ENCODE results near the gene PDZD8. TPM values are rescaled to one million over a fixed set of nuclear protein-coding genes. Genes with fewer than 3 reads are reported as not detected.

PDZD8 gene
- total and polyA plus RNA-seq, 9 donors: 9.0 to 19.4 (median 14.7) TPM

- DNase-seq: no peak
- 89% methylated on average over 4 of the region's 5 CpGs for WGBS (ENCODE audit: insufficient coverage)
- Histone ChIP-seq H3K27ac (ENCODE audit: low read length) (no peak overlapping the region), H3K4me3 (ENCODE audit: low read length) (no peak overlapping the region), H3K27me3 (ENCODE audit: control insufficient read depth, insufficient read depth, low read length) (no peaks in the 10 kb centered on the region), H3K36me3 (ENCODE audit: control insufficient read depth, insufficient read depth, low read length) (no peaks in the 10 kb centered on the region), H3K4me1 (ENCODE audit: control insufficient read depth, insufficient read depth, low read length) (no peaks in the 10 kb centered on the region), H3K9me3 (replicated peaks; ENCODE audit: control insufficient read depth, low read depth, low read length) (no peaks in the 10 kb centered on the region)
Measured at GRCh38 chr10:117274509-117274908, 100.7 kb downstream of the PDZD8 start.

DNA sequence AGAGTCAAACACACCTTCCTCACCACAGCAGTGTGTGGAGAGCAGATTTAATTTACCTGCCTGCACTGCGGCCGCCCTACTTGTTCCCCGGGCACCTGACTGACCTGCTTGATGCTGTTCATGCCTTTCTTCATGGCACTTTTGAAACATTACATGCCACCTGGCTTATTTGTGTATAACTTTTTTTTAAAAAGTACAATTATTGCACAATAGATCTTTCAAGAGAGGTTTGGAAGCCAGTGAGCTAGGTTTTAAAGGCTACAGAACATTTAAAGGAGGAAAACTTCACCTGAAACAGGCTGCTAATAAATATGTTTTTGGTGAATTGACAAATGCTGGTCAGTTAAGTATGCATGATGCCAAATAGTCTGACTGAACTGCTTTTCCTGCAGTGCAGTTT is 101.3 kb downstream of the PDZD8 start:
- Histone ChIP-seq H3K27me3 (ENCODE audit: control insufficient read depth, insufficient read depth, low read length) (no peaks in the 10 kb centered on the region), H3K4me3 (ENCODE audit: low read length) (no peak overlapping the region), H3K9me3 (replicated peaks; ENCODE audit: control insufficient read depth, low read depth, low read length) (no peaks in the 10 kb centered on the region), H3K4me1 (ENCODE audit: control insufficient read depth, insufficient read depth, low read length) (no peaks in the 10 kb centered on the region), H3K36me3 (ENCODE audit: control insufficient read depth, insufficient read depth, low read length) (no peaks in the 10 kb centered on the region), H3K27ac (ENCODE audit: low read length) (no peak overlapping the region)
- no CpG with 5 or more reads among the region's 3 CpGs for WGBS (ENCODE audit: insufficient coverage)
- no peak for DNase-seq

GRCh38 chr10:117272195-117273076 is 102.8 kb downstream of the PDZD8 start:
- Histone ChIP-seq H3K27me3 (ENCODE audit: control insufficient read depth, insufficient read depth, low read length) (no peaks in the 10 kb centered on the region), H3K27ac (ENCODE audit: low read length) (no peak overlapping the region), H3K4me1 (ENCODE audit: control insufficient read depth, insufficient read depth, low read length) (no peaks in the 10 kb centered on the region), H3K9me3 (replicated peaks; ENCODE audit: control insufficient read depth, low read depth, low read length) (no peaks in the 10 kb centered on the region), H3K4me3 (ENCODE audit: low read length) (no peak overlapping the region), H3K36me3 (ENCODE audit: control insufficient read depth, insufficient read depth, low read length) (no peaks in the 10 kb centered on the region)
- 64% methylated on average over 4 of the region's 13 CpGs for WGBS (ENCODE audit: insufficient coverage)
- DNase-seq: no peak

DNA sequence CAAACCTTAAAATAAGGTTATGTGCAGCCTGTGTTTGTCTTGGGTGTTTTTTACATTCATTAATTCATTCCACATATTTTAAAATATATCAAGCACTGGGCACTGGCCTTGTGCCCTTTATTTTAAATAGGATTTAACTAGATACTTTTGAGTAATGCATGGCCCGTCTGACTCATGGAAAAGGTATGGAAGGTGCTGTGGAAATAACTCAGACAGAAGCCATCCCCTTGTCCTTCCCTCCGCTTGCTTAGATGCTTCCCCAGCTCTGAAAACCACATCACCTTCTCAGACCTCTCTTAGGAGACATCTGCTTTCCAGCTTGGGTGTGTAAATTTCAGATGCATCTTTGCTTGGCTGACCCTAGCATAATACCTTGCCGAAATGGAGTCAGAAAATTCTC is 103.8 kb downstream of the PDZD8 start:
- Histone ChIP-seq H3K4me3 (ENCODE audit: low read length) (no peak overlapping the region), H3K36me3 (ENCODE audit: control insufficient read depth, insufficient read depth, low read length) (no peaks in the 10 kb centered on the region), H3K9me3 (replicated peaks; ENCODE audit: control insufficient read depth, low read depth, low read length) (no peaks in the 10 kb centered on the region), H3K27me3 (ENCODE audit: control insufficient read depth, insufficient read depth, low read length) (no peaks in the 10 kb centered on the region), H3K27ac (ENCODE audit: low read length) (no peak overlapping the region), H3K4me1 (ENCODE audit: control insufficient read depth, insufficient read depth, low read length) (no peaks in the 10 kb centered on the region)
- no peak for DNase-seq
- no CpG with 5 or more reads among the region's 3 CpGs for WGBS (ENCODE audit: insufficient coverage)

DNA sequence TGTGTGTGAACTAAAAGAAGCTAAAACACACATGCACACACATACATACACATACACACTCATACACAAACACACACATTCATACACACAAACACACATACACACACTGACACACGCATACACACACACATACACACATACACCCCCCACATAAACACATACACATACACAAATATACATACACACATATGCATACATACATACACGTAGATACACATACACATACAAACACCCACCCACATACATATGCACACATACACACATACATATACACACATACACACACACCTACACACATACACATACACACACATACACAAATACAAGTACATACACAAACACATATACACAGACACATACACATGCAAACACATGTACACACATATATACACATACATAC is 106.3 kb downstream of the PDZD8 start:
- H3K27ac ChIP-seq (ENCODE audit: low read length): no peak overlapping the region
- no peaks in the 10 kb centered on the region for H3K27me3 ChIP-seq (ENCODE audit: control insufficient read depth, insufficient read depth, low read length)
- WGBS (ENCODE audit: insufficient coverage): 100% methylated on average over 2 of the region's 2 CpGs
- no peaks in the 10 kb centered on the region for H3K9me3 ChIP-seq (replicated peaks; ENCODE audit: control insufficient read depth, low read depth, low read length)
- no peaks in the 10 kb centered on the region for H3K36me3 ChIP-seq (ENCODE audit: control insufficient read depth, insufficient read depth, low read length)
- H3K4me1 ChIP-seq (ENCODE audit: control insufficient read depth, insufficient read depth, low read length): no peaks in the 10 kb centered on the region
- DNase-seq: no peak
- no peak overlapping the region for H3K4me3 ChIP-seq (ENCODE audit: low read length)

DNA sequence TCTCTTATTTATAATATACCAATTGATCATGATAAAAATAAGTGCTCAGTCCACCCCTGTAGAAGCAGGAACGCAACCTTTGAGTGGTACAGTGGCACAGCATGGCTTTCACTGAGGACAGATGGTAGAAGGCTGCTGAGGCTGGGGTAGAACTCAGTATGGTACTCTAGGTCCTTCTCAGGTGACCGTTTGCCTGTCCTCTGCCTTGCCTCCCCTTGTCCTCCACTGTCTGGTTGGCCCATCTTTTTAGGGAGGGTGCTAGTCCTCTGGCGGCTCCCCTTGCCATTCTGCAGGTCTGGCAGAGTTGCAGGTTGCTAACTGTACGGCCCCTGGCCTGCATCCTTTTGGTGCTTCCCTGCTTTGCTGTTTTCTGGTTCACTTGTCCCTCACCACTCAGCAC is 107.0 kb downstream of the PDZD8 start:
- no peak overlapping the region for H3K27ac ChIP-seq (ENCODE audit: low read length)
- no peaks in the 10 kb centered on the region for H3K27me3 ChIP-seq (ENCODE audit: control insufficient read depth, insufficient read depth, low read length)
- 88% methylated on average over 2 of the region's 4 CpGs for WGBS (ENCODE audit: insufficient coverage)

GRCh38 chr10:117266812-117267211 is 108.4 kb downstream of the PDZD8 start:
- Histone ChIP-seq H3K4me3 (ENCODE audit: low read length) (no peak overlapping the region), H3K9me3 (replicated peaks; ENCODE audit: control insufficient read depth, low read depth, low read length) (no peaks in the 10 kb centered on the region), H3K27ac (ENCODE audit: low read length) (no peak overlapping the region), H3K4me1 (ENCODE audit: control insufficient read depth, insufficient read depth, low read length) (no peaks in the 10 kb centered on the region), H3K36me3 (ENCODE audit: control insufficient read depth, insufficient read depth, low read length) (no peaks in the 10 kb centered on the region), H3K27me3 (ENCODE audit: control insufficient read depth, insufficient read depth, low read length) (peaks cover 3% of the 10 kb centered on the region)
- no peak for DNase-seq
- WGBS (ENCODE audit: insufficient coverage): no CpG with 5 or more reads among the region's 2 CpGs

More for the DNA sequence above, 107.0 kb downstream of the PDZD8 start:
- no peak for DNase-seq
- H3K4me1 ChIP-seq (ENCODE audit: control insufficient read depth, insufficient read depth, low read length): no peaks in the 10 kb centered on the region
- no peaks in the 10 kb centered on the region for H3K36me3 ChIP-seq (ENCODE audit: control insufficient read depth, insufficient read depth, low read length)
- no peaks in the 10 kb centered on the region for H3K9me3 ChIP-seq (replicated peaks; ENCODE audit: control insufficient read depth, low read depth, low read length)
- H3K4me3 ChIP-seq (ENCODE audit: low read length): no peak overlapping the region

- no peak overlapping the region for H3K27ac ChIP-seq (ENCODE audit: low read length)
- WGBS (ENCODE audit: insufficient coverage): 88% methylated on average over 6 of the region's 9 CpGs
- no peak overlapping the region for H3K4me3 ChIP-seq (ENCODE audit: low read length)
- H3K4me1 ChIP-seq (ENCODE audit: control insufficient read depth, insufficient read depth, low read length): no peaks in the 10 kb centered on the region
- no peaks in the 10 kb centered on the region for H3K36me3 ChIP-seq (ENCODE audit: control insufficient read depth, insufficient read depth, low read length)
- no peak for DNase-seq
- no peaks in the 10 kb centered on the region for H3K9me3 ChIP-seq (replicated peaks; ENCODE audit: control insufficient read depth, low read depth, low read length)
- H3K27me3 ChIP-seq (ENCODE audit: control insufficient read depth, insufficient read depth, low read length): peaks cover 4% of the 10 kb centered on the region
Measured at GRCh38 chr10:117266400-117266799, 108.8 kb downstream of the PDZD8 start.

DNA sequence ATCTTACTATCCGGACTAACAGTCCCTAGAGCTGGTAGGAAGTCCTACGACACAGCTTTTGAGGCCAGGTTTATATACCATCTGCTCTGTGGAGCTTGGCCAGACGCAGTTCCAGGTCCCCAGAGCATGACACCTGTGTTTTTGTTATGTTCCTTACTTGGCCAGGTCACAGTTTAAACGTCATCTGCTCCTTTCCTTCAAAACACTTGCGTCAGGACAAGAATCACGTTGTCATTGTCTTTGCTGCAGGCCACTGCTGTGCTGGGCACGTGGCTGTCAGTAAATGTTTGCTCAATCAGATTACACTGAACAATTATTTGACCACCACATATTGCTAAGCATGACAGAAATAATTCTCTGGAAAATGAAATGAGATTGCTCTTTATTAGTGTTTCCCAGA is 110.5 kb downstream of the PDZD8 start:
- 50% methylated on average over 5 of the region's 7 CpGs for WGBS (ENCODE audit: insufficient coverage)
- Histone ChIP-seq H3K4me3 (ENCODE audit: low read length) (no peak overlapping the region), H3K27me3 (ENCODE audit: control insufficient read depth, insufficient read depth, low read length) (peaks cover 9% of the 10 kb centered on the region), H3K9me3 (replicated peaks; ENCODE audit: control insufficient read depth, low read depth, low read length) (no peaks in the 10 kb centered on the region), H3K4me1 (ENCODE audit: control insufficient read depth, insufficient read depth, low read length) (no peaks in the 10 kb centered on the region), H3K27ac (ENCODE audit: low read length) (no peak overlapping the region), H3K36me3 (ENCODE audit: control insufficient read depth, insufficient read depth, low read length) (no peaks in the 10 kb centered on the region)
- no peak for DNase-seq

GRCh38 chr10:117262903-117263293 is 112.3 kb downstream of the PDZD8 start:
- Histone ChIP-seq H3K4me1 (ENCODE audit: control insufficient read depth, insufficient read depth, low read length) (no peaks in the 10 kb centered on the region), H3K27me3 (ENCODE audit: control insufficient read depth, insufficient read depth, low read length) (peaks cover 11% of the 10 kb centered on the region), H3K4me3 (ENCODE audit: low read length) (no peak overlapping the region), H3K9me3 (replicated peaks; ENCODE audit: control insufficient read depth, low read depth, low read length) (no peaks in the 10 kb centered on the region), H3K27ac (ENCODE audit: low read length) (no peak overlapping the region), H3K36me3 (ENCODE audit: control insufficient read depth, insufficient read depth, low read length) (no peaks in the 10 kb centered on the region)
- no peak for DNase-seq
- WGBS (ENCODE audit: insufficient coverage): 73% methylated on average over 2 of the region's 7 CpGs
